ENCODE data around the gene PNO1. TPM values are rescaled to one million over a fixed set of nuclear protein-coding genes. Genes with fewer than 3 reads are reported as not detected.

Gene PNO1
- total RNA-seq, 2 donors from 2014 or later = 6.0 to 9.9 TPM

DNA sequence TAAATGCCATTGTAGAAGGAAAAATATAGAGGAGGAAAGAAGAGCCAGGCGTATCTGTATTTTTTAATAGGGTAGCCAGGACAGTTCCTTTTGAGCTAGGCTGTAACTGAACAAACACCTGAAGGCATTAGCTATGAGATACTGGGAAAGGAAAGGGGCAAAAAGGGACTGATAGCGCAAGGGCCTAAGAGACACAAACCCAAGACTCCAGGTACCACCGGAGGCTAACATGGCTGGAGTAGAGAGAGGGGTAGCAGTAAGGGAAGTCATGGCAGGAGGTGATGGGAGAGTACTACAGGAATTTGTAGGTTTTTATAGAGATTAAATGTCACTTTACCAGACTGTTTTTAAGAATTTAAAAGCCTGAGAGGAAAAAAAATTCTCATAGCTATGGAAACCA, 20.7 kb downstream of the PNO1 start:
- Histone ChIP-seq H3K9me3 (no peaks in the 10 kb centered on the region), H3K27me3 (no peaks in the 10 kb centered on the region), H3K4me3 (no peak overlapping the region), H3K36me3 (no peaks in the 10 kb centered on the region), H3K4me1 (no peaks in the 10 kb centered on the region), H3K27ac (no peak overlapping the region), H3K9ac (ENCODE audit: low read depth in 2 of 2, low read length in 2 of 2) (no peak overlapping the region)
- intact Hi-C loops (cut with DNase I) = no loop called here
- DNase-seq = no peak
- TF ChIP-seq, protein P1, sequence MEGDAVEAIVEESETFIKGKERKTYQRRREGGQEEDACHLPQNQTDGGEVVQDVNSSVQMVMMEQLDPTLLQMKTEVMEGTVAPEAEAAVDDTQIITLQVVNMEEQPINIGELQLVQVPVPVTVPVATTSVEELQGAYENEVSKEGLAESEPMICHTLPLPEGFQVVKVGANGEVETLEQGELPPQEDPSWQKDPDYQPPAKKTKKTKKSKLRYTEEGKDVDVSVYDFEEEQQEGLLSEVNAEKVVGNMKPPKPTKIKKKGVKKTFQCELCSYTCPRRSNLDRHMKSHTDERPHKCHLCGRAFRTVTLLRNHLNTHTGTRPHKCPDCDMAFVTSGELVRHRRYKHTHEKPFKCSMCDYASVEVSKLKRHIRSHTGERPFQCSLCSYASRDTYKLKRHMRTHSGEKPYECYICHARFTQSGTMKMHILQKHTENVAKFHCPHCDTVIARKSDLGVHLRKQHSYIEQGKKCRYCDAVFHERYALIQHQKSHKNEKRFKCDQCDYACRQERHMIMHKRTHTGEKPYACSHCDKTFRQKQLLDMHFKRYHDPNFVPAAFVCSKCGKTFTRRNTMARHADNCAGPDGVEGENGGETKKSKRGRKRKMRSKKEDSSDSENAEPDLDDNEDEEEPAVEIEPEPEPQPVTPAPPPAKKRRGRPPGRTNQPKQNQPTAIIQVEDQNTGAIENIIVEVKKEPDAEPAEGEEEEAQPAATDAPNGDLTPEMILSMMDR (IDR thresholded peaks at IDR 0.05) = no peak

DNA sequence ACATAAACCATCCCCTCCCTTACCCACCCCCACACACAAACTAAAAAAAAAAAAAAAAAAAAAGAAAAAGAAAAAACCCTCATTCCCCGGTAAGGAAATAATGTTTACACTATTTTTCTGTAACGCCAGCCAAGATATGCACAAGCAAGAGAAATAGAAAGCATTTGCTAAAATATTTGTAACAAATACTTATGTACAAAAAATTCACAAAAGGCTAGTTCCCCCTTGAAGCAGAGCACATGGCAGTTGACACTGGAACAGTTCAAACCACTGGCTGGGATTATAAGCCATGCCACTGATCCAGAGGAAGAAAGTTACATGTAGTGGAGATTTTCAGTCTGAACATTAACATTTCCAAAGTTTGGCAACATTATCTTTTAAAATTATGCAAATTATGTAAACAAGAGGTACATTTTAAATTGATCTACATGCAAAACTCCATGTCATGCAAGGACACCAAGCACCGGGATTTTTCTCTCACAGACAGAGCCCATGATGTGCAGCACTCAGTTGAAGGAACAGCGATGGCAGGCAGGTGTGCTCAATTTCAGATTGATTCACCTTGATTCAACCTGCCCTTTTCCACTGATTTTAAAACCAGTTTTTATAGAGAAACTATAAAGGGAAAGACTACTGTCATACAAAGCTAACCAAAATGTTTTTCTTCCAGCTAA, 21.4 kb downstream of the PNO1 start:
- no peak overlapping the region for H3K4me3 ChIP-seq
- DNase-seq = no peak
- H3K27me3 ChIP-seq = no peaks in the 10 kb centered on the region
- no peaks in the 10 kb centered on the region for H3K4me1 ChIP-seq
- TF ChIP-seq, protein P1 (IDR thresholded peaks at IDR 0.05) = no peak
- H3K9ac ChIP-seq (ENCODE audit: low read depth in 2 of 2, low read length in 2 of 2) = no peak overlapping the region
- no peaks in the 10 kb centered on the region for H3K36me3 ChIP-seq
- H3K9me3 ChIP-seq = no peaks in the 10 kb centered on the region
- intact Hi-C loops (cut with DNase I) = no loop called here
- H3K27ac ChIP-seq = no peak overlapping the region

DNA sequence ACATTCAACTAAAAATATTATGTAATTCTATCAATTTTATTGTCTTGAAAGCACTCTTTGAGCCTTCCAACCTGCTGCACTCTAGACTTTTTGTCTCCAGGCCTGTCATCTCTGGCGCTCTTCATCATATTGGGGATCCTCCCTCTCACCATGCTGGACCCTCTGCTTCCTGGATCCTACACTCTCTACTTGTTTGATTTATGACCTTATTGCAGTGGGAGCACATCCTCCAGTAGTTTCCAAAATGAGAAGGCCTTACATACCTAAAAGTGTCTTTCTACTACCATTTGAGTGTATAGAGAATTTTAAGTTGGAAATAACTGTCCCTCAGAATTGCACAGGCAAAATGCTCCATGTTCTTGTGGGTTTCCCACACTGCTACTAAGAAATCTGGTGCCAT, 25.2 kb downstream of the PNO1 start:
- Histone ChIP-seq H3K9me3 (no peaks in the 10 kb centered on the region), H3K9ac (ENCODE audit: low read depth in 2 of 2, low read length in 2 of 2) (no peak overlapping the region), H3K4me1 (no peaks in the 10 kb centered on the region), H3K27me3 (no peaks in the 10 kb centered on the region), H3K27ac (no peak overlapping the region), H3K36me3 (no peaks in the 10 kb centered on the region), H3K4me3 (no peak overlapping the region)
- no peak for DNase-seq
- TF ChIP-seq, protein P1 (IDR thresholded peaks at IDR 0.05) = no peak
- intact Hi-C loops (cut with DNase I) = no loop called here

DNA sequence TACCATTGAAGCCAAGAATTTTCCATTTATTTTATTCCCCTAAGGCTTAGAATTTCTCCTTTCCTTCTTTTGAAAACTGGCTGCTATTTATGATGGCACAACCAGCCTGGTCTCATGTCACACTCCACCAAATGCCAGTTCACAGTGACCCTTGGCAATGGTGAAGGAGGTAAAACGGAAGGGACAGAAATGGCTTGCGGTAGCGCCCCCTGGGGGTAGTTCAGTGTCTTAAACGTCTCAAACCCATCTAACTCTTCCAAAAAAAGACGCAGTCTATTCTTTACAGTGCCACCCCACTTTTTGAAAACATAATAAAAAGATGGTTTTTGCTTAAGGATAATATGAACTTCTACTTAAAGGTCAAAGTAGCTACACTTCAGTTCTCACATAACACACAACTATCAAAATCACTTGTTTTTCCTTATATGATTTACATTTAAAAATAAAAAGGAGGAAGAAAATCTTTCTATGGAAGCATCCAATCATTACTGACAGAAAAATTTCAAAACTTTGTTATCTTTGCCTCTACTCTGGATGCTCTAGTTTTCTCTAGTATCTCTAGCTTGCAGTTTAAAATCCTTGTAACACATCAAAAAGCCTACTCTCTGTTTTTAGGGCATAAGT, 28.0 kb downstream of the PNO1 start:
- intact Hi-C loops (cut with DNase I) = no loop called here

DNA sequence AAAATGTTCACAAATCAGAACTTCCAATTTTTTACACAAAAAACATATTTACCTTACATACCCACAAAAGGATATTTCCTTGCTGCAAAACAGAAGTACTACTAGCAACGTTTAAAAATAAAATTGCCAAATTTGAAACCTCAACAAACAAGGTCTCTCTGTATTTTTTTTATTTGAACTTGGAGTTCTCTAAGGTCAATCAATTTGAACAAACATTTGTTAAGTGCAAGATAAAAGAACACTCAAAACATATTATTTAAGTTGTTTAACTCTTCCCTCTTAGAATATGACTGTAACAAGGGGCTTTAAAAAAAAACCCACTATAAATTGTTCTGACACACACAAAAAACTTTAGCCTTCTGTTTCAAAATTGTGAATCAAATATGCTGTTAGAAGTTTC, 29.6 kb downstream of the PNO1 start:
- Histone ChIP-seq H3K9me3 (no peaks in the 10 kb centered on the region), H3K4me1 (peaks cover 5% of the 10 kb centered on the region), H3K4me3 (no peak overlapping the region), H3K9ac (ENCODE audit: low read depth in 2 of 2, low read length in 2 of 2) (no peak overlapping the region), H3K27me3 (no peaks in the 10 kb centered on the region), H3K36me3 (no peaks in the 10 kb centered on the region), H3K27ac (no peak overlapping the region)
- intact Hi-C loops (cut with DNase I) = no loop called here
- TF ChIP-seq, protein P1 (IDR thresholded peaks at IDR 0.05) = no peak
- no peak for DNase-seq

More for the DNA sequence above, 28.0 kb downstream of the PNO1 start:
- Histone ChIP-seq H3K27me3 (no peaks in the 10 kb centered on the region), H3K4me1 (no peaks in the 10 kb centered on the region), H3K9ac (ENCODE audit: low read depth in 2 of 2, low read length in 2 of 2) (no peak overlapping the region), H3K36me3 (no peaks in the 10 kb centered on the region), H3K9me3 (no peaks in the 10 kb centered on the region), H3K27ac (no peak overlapping the region), H3K4me3 (no peak overlapping the region)
- TF ChIP-seq, protein P1 (IDR thresholded peaks at IDR 0.05) = peak; percentile 54
- peak; percentile 23 for DNase-seq
